Fibroblast of skin of left quadriceps (primary cell): ENCODE measurements around the gene BLCAP.
"Not testable (repeated sequence)": the region's sequence is repeated elsewhere in the genome, so short reads cannot be mapped to it uniquely, and the experiment has no call there.

Source experiments
- DNase-seq, 2 experiments: peaks; one replicate each; pipeline ENCODE4 v3.0.0-alpha.2; 2013; ENCODE audit warnings: low read depth in 2 of 2

BLCAP gene

DNA sequence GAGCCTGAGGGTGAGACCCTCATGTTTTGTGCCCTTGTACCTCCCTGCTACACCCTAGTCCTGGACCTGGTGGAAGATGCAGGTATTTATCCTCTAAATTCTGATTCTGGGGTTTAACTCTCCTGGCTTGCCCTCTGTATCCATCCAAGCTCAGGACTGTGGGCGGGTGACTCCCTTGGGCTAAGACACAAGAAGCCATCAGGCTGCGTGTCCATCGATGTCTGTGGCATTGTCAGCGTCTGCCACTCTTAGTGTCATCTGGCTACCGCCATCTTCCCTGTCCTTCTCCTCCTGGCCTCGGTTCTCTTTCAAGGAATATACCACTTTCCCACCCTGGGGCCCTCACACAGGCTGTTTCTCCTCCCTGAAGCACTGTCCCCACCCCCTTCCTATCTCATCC is 28.9 kb upstream of the BLCAP start:
- DNase-seq: no peak

DNA sequence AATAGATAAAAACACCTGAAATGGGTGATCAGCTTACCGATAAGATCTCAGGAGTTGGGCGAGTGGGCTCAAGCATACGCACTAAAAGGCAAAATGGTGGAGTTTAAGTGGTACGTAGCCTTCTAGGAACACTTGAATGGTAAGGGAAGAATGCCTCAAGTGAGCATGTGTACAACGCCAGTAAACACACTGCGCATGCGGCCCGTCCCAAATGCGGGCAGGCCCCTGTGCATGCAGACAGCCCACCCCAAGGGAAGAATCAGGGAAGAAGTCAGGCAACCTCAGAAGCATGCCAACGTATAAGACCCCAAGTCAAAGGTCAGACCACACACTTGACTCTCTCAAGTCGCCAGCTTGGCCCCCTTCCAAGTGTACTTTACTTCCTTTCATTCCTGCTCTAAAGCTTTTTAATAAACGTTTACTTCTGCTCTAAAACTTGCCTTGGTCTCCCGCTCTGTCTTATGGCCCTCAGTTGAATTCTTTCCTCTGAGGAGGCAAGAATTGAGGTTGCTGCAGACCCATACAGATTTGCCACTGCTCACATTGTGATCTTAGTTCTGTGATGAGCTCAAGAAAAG is 27.1 kb upstream of the BLCAP start:
- not testable (repeated sequence) for DNase-seq

DNA sequence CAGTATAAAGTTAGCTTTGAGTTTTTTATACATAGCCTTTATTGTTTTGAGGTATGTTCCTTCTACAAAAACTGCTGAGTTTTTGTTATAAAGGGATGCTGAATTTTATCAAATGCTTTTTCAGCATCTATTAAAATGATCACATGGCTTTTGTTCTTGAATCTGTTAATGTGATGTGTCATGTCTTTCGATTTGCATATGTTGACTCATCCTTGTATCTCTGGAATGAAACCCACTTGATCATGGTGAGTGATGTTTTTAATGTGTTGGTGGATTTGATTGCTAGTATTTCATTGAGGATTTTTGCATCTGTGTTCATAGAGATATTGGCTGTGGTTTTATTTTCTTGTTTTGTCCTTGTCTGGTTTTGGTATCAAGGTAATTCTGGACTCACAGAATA is 24.7 kb upstream of the BLCAP start:
- peak; percentile 20 to 22 for DNase-seq

- DNase-seq: not testable (repeated sequence)
Observed at GRCh38 chr20:37551660-37552059, 24.0 kb upstream of the BLCAP start.

DNA sequence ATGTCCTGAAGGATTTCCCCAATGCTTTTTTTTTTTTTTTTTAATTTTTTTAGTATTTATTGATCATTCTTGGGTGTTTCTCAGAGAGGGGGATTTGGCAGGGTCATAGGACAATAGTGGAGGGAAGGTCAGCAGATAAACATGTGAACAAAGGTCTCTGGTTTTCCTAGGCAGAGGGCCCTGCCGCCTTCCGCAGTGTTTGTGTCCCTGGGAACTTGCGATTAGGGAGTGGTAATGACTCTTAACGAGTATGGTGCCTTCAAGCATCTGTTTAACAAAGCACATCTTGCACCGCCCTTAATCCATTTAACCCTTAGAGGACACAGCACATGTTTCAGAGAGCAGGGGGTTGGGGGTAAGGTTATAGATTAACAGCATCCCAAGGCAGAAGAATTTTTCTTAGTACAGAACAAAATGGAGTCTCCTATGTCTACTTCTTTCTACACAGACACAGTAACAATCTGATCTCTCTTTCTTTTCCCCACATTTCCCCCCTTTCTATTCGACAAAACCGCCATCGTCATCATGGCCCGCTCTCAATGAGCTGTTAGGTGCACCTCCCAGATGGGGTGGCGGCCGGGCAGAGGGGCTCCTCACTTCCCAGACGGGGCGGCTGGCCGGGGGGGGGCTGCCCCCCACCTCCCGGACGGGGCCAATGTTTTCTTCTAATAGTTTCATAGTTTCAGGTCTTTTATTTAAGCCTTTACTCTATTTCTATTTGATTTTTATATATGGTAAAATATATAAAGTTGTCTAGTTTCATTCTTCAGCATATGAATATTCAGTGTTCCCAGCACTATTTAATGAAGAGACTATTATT is 22.6 kb upstream of the BLCAP start:
- not testable (repeated sequence) for DNase-seq

GRCh38 chr20:37547912-37548311 is 20.2 kb upstream of the BLCAP start:
- no peak for DNase-seq

GRCh38 chr20:37545516-37545915 is 17.8 kb upstream of the BLCAP start:
- DNase-seq: no peak

GRCh38 chr20:37544386-37544785 is 16.7 kb upstream of the BLCAP start:
- no peak for DNase-seq

- DNase-seq: no peak
Observed at GRCh38 chr20:37543828-37544227, 16.2 kb upstream of the BLCAP start.

DNA sequence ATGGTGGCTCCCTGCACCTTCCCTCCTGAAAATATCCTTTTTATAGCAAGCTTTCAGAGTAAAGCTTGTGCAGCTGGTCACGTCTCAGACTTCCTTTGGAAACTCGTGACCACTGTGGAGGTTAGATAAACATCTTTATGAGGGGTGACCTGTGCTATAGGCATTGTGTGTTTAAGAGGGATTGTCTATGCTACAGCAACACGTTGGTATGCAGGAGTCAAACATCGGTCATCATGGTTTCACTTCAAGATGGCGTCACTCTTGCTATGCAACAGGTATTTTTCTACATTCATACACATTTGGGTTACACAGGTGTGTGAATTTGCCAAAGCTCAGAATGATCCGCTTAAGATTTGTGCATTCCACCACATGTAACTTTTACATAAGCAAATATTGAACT is 14.6 kb upstream of the BLCAP start:
- DNase-seq: no peak

GRCh38 chr20:37541326-37541725 is 13.7 kb upstream of the BLCAP start:
- no peak for DNase-seq

DNA sequence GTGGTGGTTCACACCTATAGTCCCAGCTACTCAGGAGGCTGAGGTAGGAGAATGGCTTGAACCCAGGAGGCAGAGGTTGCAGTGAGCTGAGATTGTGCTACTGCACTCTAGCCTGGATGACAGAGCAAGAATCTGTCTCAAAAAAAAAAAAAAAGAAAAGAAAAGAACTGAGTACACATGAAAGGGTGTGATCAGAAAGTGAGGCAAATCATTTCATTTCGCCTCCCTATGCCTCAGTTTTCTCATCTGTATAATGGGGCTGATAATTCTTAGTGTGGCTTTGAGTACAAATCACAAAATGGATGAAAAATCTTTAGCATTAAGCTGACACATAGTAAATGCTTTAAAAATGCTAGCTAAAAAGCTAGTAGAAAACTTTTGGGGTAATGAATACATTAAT is 13.2 kb upstream of the BLCAP start:
- DNase-seq: not testable (repeated sequence)

GRCh38 chr20:37540001-37540400 is 12.3 kb upstream of the BLCAP start:
- DNase-seq: no peak

GRCh38 chr20:37539424-37539823 is 11.7 kb upstream of the BLCAP start:
- DNase-seq: no peak

DNA sequence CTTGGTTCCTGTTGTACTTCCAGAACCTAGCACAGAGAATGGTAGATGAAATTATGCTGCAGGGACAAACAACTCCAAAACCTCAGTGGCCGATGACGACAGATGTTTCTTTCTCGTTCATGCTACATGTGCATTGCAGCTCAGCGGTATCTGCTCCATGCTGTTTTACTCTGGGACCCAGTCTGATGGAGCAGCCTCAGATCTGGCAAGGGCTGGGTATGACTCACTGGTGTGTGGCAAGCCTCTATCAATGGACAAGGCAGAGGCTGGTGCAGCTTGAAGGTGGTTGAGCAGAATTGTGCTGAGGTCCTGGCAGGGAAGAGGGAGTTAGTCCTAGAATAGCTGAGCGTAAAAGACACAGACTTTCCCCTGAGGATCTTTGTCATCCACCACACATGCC is 10.3 kb upstream of the BLCAP start:
- DNase-seq: no peak

GRCh38 chr20:37537505-37537904 is 9.8 kb upstream of the BLCAP start:
- DNase-seq: no peak

GRCh38 chr20:37535443-37536132 is 7.9 kb upstream of the BLCAP start:
- no peak for DNase-seq

DNA sequence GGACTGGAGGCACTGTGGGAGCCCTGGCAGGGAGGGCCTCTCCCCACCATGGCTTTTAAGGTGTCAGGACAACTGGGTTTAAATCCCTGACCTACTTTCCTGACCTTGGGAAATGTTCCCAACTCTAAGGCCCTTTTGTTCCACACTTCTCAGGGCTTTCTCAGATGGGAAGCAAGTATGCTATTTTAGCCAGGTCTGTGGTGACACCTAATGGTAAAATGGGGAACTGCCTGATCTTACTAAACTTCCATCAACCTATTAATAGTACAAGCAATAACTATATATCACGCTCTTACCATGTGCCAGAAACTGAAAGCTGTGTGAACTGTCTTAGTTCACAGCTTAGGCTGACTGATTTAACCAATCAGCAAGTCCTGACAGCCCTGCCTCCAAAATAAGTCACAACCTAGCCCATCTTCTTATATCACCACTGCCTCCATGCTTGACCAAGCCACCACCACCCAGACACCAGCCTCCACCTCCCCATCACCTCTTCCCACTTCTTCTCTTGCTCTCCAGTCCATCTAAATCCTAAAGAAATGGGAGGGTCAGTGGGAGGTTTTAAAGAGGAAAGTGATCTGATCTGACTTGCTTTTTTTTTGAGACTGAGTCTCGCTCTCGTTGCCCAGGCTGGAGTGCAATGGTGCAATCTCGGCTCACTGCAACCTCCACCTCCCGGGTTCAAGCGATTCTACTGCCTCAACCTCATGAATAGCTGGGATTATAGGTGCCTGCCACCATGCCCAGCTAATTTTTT is 6.9 kb upstream of the BLCAP start:
- DNase-seq: peak; percentile 66 to 69

GRCh38 chr20:37533154-37533715 is 5.6 kb upstream of the BLCAP start:
- no peak for DNase-seq

DNA sequence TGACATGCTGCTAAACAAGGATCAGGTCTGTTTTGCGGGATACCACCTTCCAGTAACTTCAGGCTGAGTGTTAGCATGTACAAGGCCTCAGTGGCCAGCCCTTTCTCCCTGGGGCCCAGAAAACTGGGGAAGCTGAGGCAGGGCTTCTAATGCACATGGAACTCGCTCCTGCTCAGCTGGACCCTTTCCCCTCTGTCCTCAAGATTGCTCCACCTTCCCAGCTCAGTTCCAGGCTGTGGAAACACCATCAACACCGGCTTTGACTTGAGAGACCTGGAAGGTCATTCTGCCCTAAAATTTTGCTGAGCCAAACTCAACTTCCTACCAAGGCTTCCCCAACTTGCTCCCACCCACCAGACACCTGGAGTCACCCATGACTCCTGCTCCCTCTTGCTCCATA is 4.2 kb upstream of the BLCAP start:
- DNase-seq: no peak

GRCh38 chr20:37530696-37531095 is 3.0 kb upstream of the BLCAP start:
- DNase-seq: no peak
